Measurements from ENCODE around the gene KLHL29.

GRCh38 chr2:23681356-23682140 is 296.6 kb downstream of the KLHL29 start:
- TF ChIP-seq CTCF (IDR thresholded peaks at IDR 0.05) (no peak), POLR2AphosphoS5 (IDR thresholded peaks at IDR 0.05; ENCODE audit: low read depth, low read length) (no peak), SIN3A (IDR thresholded peaks at IDR 0.05; ENCODE audit: borderline replicate concordance, insufficient read depth, low read depth, low read length) (no peak), REST (IDR thresholded peaks at IDR 0.05; ENCODE audit: insufficient read depth in 1 of 2, low read depth in 2 of 2, low read length in 1 of 2) (no peak)

All from Panc1 (cell line).